Measurements from ENCODE around the gene MYH6. TPM values are rescaled to one million over a fixed set of nuclear protein-coding genes. Genes with fewer than 3 reads are reported as not detected.
A peak's percentile ranks its signal among the peaks of the same experiment; 100 is the strongest.

MYH6 gene
- total RNA-seq, 1 donor: not detected

- peak overlapping the region; percentile 55 for H3K4me3 ChIP-seq (ENCODE audit: low read depth, low read length)
- DNase-seq (ENCODE audit: low read depth): peak; percentile 77
- no peak for TF ChIP-seq CTCF (IDR thresholded peaks at IDR 0.05; ENCODE audit: insufficient read depth, low read depth, low read length)
These were observed 41.6 kb downstream of the MYH6 start for GRCh38 chr14:23366426-23366921.

GRCh38 chr14:23365732-23366425 is 42.2 kb downstream of the MYH6 start:
- DNase-seq (ENCODE audit: low read depth): peak; percentile 77
- H3K4me3 ChIP-seq (ENCODE audit: low read depth, low read length): peak overlapping the region; percentile 55
- TF ChIP-seq CTCF (IDR thresholded peaks at IDR 0.05; ENCODE audit: insufficient read depth, low read depth, low read length): no peak

- peak within 1 kb of the TSS; percentile 60 for H3K4me3 ChIP-seq (ENCODE audit: low read depth, low read length)
- DNase-seq (ENCODE audit: low read depth): peak; percentile 33
- TF ChIP-seq CTCF (IDR thresholded peaks at IDR 0.05; ENCODE audit: insufficient read depth, low read depth, low read length): no peak
These were observed 42.9 kb downstream of the MYH6 start, which contains the start of gene EFS for GRCh38 chr14:23365036-23365731. Gene EFS, minus strand, starts transcription at chr14:23365172. Its CDS starts 147 bp downstream, at chr14:23365025.

- peak overlapping the region; percentile 60 for H3K4me3 ChIP-seq (ENCODE audit: low read depth, low read length)
- peak; percentile 19 for DNase-seq (ENCODE audit: low read depth)
- TF ChIP-seq CTCF (IDR thresholded peaks at IDR 0.05; ENCODE audit: insufficient read depth, low read depth, low read length): no peak
These were observed 43.7 kb downstream of the MYH6 start for GRCh38 chr14:23364164-23365035.

- peak; percentile 11 for DNase-seq (ENCODE audit: low read depth)
- H3K4me3 ChIP-seq (ENCODE audit: low read depth, low read length): no peak overlapping the region
- TF ChIP-seq CTCF (IDR thresholded peaks at IDR 0.05; ENCODE audit: insufficient read depth, low read depth, low read length): peak; percentile 17
These were observed 45.9 kb downstream of the MYH6 start for GRCh38 chr14:23362200-23362599.

GRCh38 chr14:23361763-23362162 is 46.3 kb downstream of the MYH6 start:
- no peak for DNase-seq (ENCODE audit: low read depth)
- no peak overlapping the region for H3K4me3 ChIP-seq (ENCODE audit: low read depth, low read length)
- no peak for TF ChIP-seq CTCF (IDR thresholded peaks at IDR 0.05; ENCODE audit: insufficient read depth, low read depth, low read length)

All from fibroblast of villous mesenchyme (primary cell).